H9 (cell line): ENCODE results near the gene ALG14. TPM values are rescaled to one million over a fixed set of nuclear protein-coding genes. Genes with fewer than 3 reads are reported as not detected.

Experiments used
- DNase-seq: peaks from one replicate; pipeline ENCODE4 v3.0.0-alpha.2; 2017
- H2AFZ ChIP-seq: one replicate; pipeline ENCODE4 v1.6.1; 2013; ENCODE audit warnings: mild to moderate bottlenecking, low read length, control low read depth, moderate library complexity
- H2AK5ac ChIP-seq: 2 replicates; pipeline ENCODE4 v1.6.1; 2013; ENCODE audit warnings: low read length, control low read depth, mixed read lengths; ENCODE audit not compliant: insufficient read length
- H2BK120ac ChIP-seq: one replicate; pipeline ENCODE4 v1.6.1; 2013; ENCODE audit warnings: low read depth, mild to moderate bottlenecking, low read length, control low read depth, inconsistent platforms; ENCODE audit not compliant: poor library complexity, severe bottlenecking
- H2BK12ac ChIP-seq: 2 replicates; pipeline ENCODE4 v1.6.1; 2013; ENCODE audit warnings: low read length, control low read depth, mixed read lengths, low read depth; ENCODE audit not compliant: insufficient read length
- H2BK15ac ChIP-seq: 2 replicates; pipeline ENCODE4 v1.6.1; 2013; ENCODE audit warnings: low read depth, low read length, control low read depth
- H2BK20ac ChIP-seq: one replicate; pipeline ENCODE4 v1.6.1; 2013; ENCODE audit warnings: low read depth, mild to moderate bottlenecking, low read length, control low read depth, inconsistent platforms; ENCODE audit not compliant: poor library complexity, severe bottlenecking
- H2BK5ac ChIP-seq: 2 replicates; pipeline ENCODE4 v1.6.1; 2013; ENCODE audit warnings: low read length, control low read depth, mixed read lengths; ENCODE audit not compliant: insufficient read length
- H3K14ac ChIP-seq: 2 replicates; pipeline ENCODE4 v1.6.1; 2013; ENCODE audit warnings: low read length, control low read depth; ENCODE audit not compliant: insufficient read depth
- H3K18ac ChIP-seq: 2 replicates; pipeline ENCODE4 v1.6.1; 2013; ENCODE audit warnings: low read depth, mild to moderate bottlenecking, mixed read lengths, low read length, control low read depth; ENCODE audit not compliant: insufficient read length
- H3K23ac ChIP-seq: 2 replicates; pipeline ENCODE4 v1.6.1; 2013; ENCODE audit warnings: low read length, control low read depth, mixed read lengths, low read depth; ENCODE audit not compliant: insufficient read length
- H3K23me2 ChIP-seq: 2 replicates; pipeline ENCODE4 v1.6.1; 2013; ENCODE audit warnings: low read depth, mild to moderate bottlenecking, mixed read lengths, low read length, control low read depth; ENCODE audit not compliant: insufficient read length, poor library complexity, severe bottlenecking
- H3K27ac ChIP-seq: 2 replicates; pipeline ENCODE4 v1.5.1; 2013; ENCODE audit warnings: low read length, control low read depth, mixed read lengths, low read depth; ENCODE audit not compliant: insufficient read length
- H3K27me3 ChIP-seq: 2 replicates; pipeline ENCODE4 v1.6.1; 2013; ENCODE audit warnings: low read length, control low read depth, inconsistent platforms; ENCODE audit not compliant: insufficient read depth
- H3K4ac ChIP-seq: 2 replicates; pipeline ENCODE4 v1.6.1; 2013; ENCODE audit warnings: low read depth, mild to moderate bottlenecking, control low read depth, inconsistent platforms, low read length, moderate library complexity
- H3K4me1 ChIP-seq: 2 replicates; pipeline ENCODE4 v1.6.1; 2013; ENCODE audit warnings: low read length, control low read depth, inconsistent platforms; ENCODE audit not compliant: insufficient read depth
- H3K4me2 ChIP-seq: 2 replicates; pipeline ENCODE4 v1.6.1; 2013; ENCODE audit warnings: low read length, control low read depth, mixed read lengths; ENCODE audit not compliant: insufficient read length, insufficient read depth
- H3K56ac ChIP-seq: 2 replicates; pipeline ENCODE4 v1.6.1; 2013; ENCODE audit warnings: low read depth, mild to moderate bottlenecking, mixed read lengths, low read length, control low read depth; ENCODE audit not compliant: insufficient read length
- H3K79me1 ChIP-seq: 2 replicates; pipeline ENCODE4 v1.6.1; 2013; ENCODE audit warnings: low read depth, mild to moderate bottlenecking, moderate library complexity, low read length, control low read depth, inconsistent platforms; ENCODE audit not compliant: insufficient read depth, poor library complexity, severe bottlenecking
- H3K79me2 ChIP-seq: 2 replicates; pipeline ENCODE4 v1.6.1; 2013; ENCODE audit warnings: low read length, control low read depth, inconsistent platforms; ENCODE audit not compliant: insufficient read depth
- H3K9ac ChIP-seq: 2 replicates; pipeline ENCODE4 v1.6.1; 2013; ENCODE audit warnings: low read length, control low read depth, mixed read lengths; ENCODE audit not compliant: insufficient read length; ENCODE audit errors: extremely low read depth
- H3K9me3 ChIP-seq: one replicate; pipeline ENCODE4 v1.6.1; 2013; ENCODE audit warnings: low read depth, low read length, inconsistent platforms; ENCODE audit not compliant: control insufficient read depth
- H3T11ph ChIP-seq: one replicate; pipeline ENCODE4 v1.6.1; 2013; ENCODE audit warnings: mild to moderate bottlenecking, low read length, control low read depth, inconsistent platforms
- H4K20me1 ChIP-seq: one replicate; pipeline ENCODE4 v1.6.1; 2013; ENCODE audit not compliant: control insufficient read depth, insufficient read length, insufficient read depth
- H4K5ac ChIP-seq: 2 replicates; pipeline ENCODE4 v1.6.1; 2013; ENCODE audit warnings: low read depth, mild to moderate bottlenecking, mixed read lengths, low read length, control low read depth; ENCODE audit not compliant: insufficient read length
- H4K8ac ChIP-seq: replicated peaks from 2 replicates; pipeline ENCODE4 v1.6.1; 2013; ENCODE audit warnings: low read length, control low read depth, mixed read lengths, low read depth; ENCODE audit not compliant: insufficient read length
- H4K91ac ChIP-seq: 2 replicates; pipeline ENCODE4 v1.6.1; 2013; ENCODE audit warnings: low read depth, mild to moderate bottlenecking, moderate library complexity, mixed read lengths, low read length, control low read depth; ENCODE audit not compliant: insufficient read length
- H3K27ac Mint-ChIP-seq, 3 experiments: 2 replicates in 2 of 3; 3 replicates in 1 of 3; pipeline ENCODE4 v1.8.0; 2020 to 2021; ENCODE audit warnings: mixed read lengths in 3 of 3, mild to moderate bottlenecking in 1 of 3, moderate library complexity in 1 of 3
- H3K27me3 Mint-ChIP-seq: 2 replicates; pipeline ENCODE4 v1.8.0; 2021; ENCODE audit warnings: low read depth, mild to moderate bottlenecking, moderate library complexity, mixed read lengths
- H3K36me3 Mint-ChIP-seq, 3 experiments: 2 replicates in 2 of 3; 3 replicates in 1 of 3; pipeline ENCODE4 v1.8.0; 2020 to 2021; ENCODE audit warnings: low read depth in 3 of 3, mixed read lengths in 3 of 3; ENCODE audit not compliant: insufficient read depth in 1 of 3
- H3K4me1 Mint-ChIP-seq, 2 experiments: 2 replicates each; pipeline ENCODE4 v1.8.0; 2020; ENCODE audit warnings: mixed read lengths in 2 of 2
- H3K4me3 Mint-ChIP-seq, 2 experiments: 2 replicates in 1 of 2; 3 replicates in 1 of 2; pipeline ENCODE4 v1.8.0; 2020 to 2021; ENCODE audit warnings: mild to moderate bottlenecking in 2 of 2, mixed read lengths in 2 of 2, moderate library complexity in 1 of 2
- H3K9me3 Mint-ChIP-seq, 2 experiments: 2 replicates in 1 of 2; 3 replicates in 1 of 2; pipeline ENCODE4 v1.8.0; 2020; ENCODE audit warnings: mild to moderate bottlenecking in 2 of 2, mixed read lengths in 2 of 2, moderate library complexity in 1 of 2
- WGBS: extraction: QIAGEN DNeasy Blood & Tissue Kit; methylation state at CpG from one replicate; pipeline ENCODE4 v1.1.7; 2013; ENCODE audit warnings: missing lambda C conversion rate, low lambda C conversion rate, mixed read lengths; ENCODE audit not compliant: insufficient read length; ENCODE audit errors: extremely low coverage; 5-methylcytosine and 5-hydroxymethylcytosine counted together
- total RNA-seq: library from RNA; stranded (reverse); gene quantifications from 2 replicates; pipeline ENCODE4 v1.2.1, GENCODE V29; 2021
- TF ChIP-seq, protein P1 (sequence below): fragments of 200-600 bp; sonication (generic); conservative IDR thresholded peaks from 3 replicates; pipeline ENCODE4 v1.8.0; 2021; ENCODE audit warnings: antibody characterized with exemption, mild to moderate bottlenecking

Gene ALG14
- total RNA-seq, 1 experiment from 2014 or later = 2.5 TPM

DNA sequence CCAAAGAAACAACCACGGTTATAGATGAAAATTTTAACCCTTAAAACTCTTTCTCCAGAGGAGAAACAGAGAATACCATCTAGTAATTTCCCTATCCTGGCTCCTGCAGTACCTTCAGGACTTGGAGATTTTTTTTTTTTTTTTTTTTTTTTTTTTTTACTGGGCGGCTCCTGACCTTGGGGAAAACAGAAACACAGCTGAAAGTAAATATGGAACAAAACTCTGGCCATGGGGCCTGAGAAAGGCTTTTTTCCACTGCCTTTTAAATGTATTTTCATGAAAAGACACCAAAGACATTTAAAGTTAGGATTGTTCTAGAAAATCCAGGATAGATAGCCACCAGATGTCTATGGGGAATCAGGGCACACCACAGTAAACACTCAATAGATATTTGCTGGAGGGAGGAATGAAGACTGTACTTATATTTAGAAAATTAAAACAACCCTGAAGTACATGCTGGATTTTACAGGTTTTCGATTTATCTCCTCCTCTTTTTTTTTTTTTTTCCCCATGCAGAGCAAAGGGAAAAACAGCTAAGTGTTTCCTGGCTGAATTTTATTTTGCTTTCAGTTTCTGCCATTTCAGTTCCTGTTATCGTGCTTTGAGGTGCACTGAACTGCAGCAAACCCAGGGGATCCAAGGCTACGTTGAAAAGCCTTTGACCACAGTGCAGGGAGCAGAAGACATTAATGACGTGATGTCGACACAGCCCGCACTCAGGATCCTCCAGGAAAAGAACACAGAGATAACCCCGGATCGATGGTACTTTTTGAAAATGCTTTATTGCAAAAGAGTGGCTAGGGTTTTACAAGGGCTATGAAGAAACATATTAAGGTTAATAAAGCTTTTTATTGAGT lies 110.1 kb downstream of the ALG14 start:
- H3K9me3 ChIP-seq = no peaks in the 10 kb centered on the region
- no peak overlapping the region for H2BK120ac ChIP-seq
- H3K18ac ChIP-seq = no peak overlapping the region
- H4K8ac ChIP-seq = no peak overlapping the region
- no peaks in the 10 kb centered on the region for H3K36me3 Mint-ChIP-seq
- no peak overlapping the region for H3K4me3 Mint-ChIP-seq
- no peaks in the 10 kb centered on the region for H3K27me3 ChIP-seq
- H3K14ac ChIP-seq = no peak overlapping the region
- no CpG with 5 or more reads among the region's 10 CpGs for WGBS
- no peak overlapping the region for H2BK5ac ChIP-seq
- no peak overlapping the region for H2AFZ ChIP-seq
- H3K27me3 Mint-ChIP-seq = no peaks in the 10 kb centered on the region
- no peak overlapping the region for H3K27ac ChIP-seq
- no peaks in the 10 kb centered on the region for H3K79me1 ChIP-seq
- H4K5ac ChIP-seq = no peak overlapping the region
- no peak overlapping the region for H2BK20ac ChIP-seq
- no peak overlapping the region; a peak in 1 of 7 replicates for H3K27ac Mint-ChIP-seq
- no peak for DNase-seq
- H2AK5ac ChIP-seq = no peak overlapping the region
- H3K79me2 ChIP-seq = no peaks in the 10 kb centered on the region
- H3K23ac ChIP-seq = no peak overlapping the region
- H3K56ac ChIP-seq = no peak overlapping the region
- H3K9me3 Mint-ChIP-seq = no peaks in the 10 kb centered on the region
- no peak overlapping the region for H3K4ac ChIP-seq
- no peaks in the 10 kb centered on the region for H3K23me2 ChIP-seq
- no peak overlapping the region for H3T11ph ChIP-seq
- no peak overlapping the region for H3K4me2 ChIP-seq
- H3K4me1 ChIP-seq = no peaks in the 10 kb centered on the region
- peaks cover 2% of the 10 kb centered on the region for H4K20me1 ChIP-seq
- H4K91ac ChIP-seq = no peak overlapping the region
- H2BK15ac ChIP-seq = no peak overlapping the region
- TF ChIP-seq, protein P1, sequence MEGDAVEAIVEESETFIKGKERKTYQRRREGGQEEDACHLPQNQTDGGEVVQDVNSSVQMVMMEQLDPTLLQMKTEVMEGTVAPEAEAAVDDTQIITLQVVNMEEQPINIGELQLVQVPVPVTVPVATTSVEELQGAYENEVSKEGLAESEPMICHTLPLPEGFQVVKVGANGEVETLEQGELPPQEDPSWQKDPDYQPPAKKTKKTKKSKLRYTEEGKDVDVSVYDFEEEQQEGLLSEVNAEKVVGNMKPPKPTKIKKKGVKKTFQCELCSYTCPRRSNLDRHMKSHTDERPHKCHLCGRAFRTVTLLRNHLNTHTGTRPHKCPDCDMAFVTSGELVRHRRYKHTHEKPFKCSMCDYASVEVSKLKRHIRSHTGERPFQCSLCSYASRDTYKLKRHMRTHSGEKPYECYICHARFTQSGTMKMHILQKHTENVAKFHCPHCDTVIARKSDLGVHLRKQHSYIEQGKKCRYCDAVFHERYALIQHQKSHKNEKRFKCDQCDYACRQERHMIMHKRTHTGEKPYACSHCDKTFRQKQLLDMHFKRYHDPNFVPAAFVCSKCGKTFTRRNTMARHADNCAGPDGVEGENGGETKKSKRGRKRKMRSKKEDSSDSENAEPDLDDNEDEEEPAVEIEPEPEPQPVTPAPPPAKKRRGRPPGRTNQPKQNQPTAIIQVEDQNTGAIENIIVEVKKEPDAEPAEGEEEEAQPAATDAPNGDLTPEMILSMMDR = no peak
- no peak overlapping the region for H2BK12ac ChIP-seq
- no peaks in the 10 kb centered on the region for H3K4me1 Mint-ChIP-seq
- no peak overlapping the region for H3K9ac ChIP-seq
